NT2/D1 (cell line): ENCODE measurements around the gene PARD3.

Source experiments
- SUZ12 ChIP-seq: IDR thresholded peaks from 2 replicates; pipeline ENCODE4 v1.6.1; 2011; ENCODE audit not compliant: insufficient read length, insufficient read depth; ENCODE audit errors: extremely low read depth
- YY1 ChIP-seq: IDR thresholded peaks from 2 replicates; pipeline ENCODE4 v1.6.1; 2011; ENCODE audit not compliant: insufficient read length, insufficient read depth
- ZNF274 ChIP-seq: IDR thresholded peaks from 2 replicates; pipeline ENCODE4 v1.6.1; 2011; ENCODE audit warnings: mild to moderate bottlenecking, low read depth, low read length

- no peak for TF ChIP-seq YY1
- TF ChIP-seq ZNF274: no peak
- no peak for TF ChIP-seq SUZ12
Observed at GRCh38 chr10:34075254-34075926, 739.7 kb downstream of the PARD3 start.
